ENCODE results near the gene DUS1L. TPM values are rescaled to one million over a fixed set of nuclear protein-coding genes. Genes with fewer than 3 reads are reported as not detected.
A peak's percentile ranks its signal among the peaks of the same experiment; 100 is the strongest.

DUS1L gene
- polyA plus RNA-seq, 1 donor from 2014 or later, result 55.7 TPM

- no peak overlapping the region for H3K4me3 Mint-ChIP-seq
- H3K27ac Mint-ChIP-seq, result no peak overlapping the region
Observed at GRCh38 chr17:82061047-82061925, 4.3 kb downstream of the DUS1L start.

GRCh38 chr17:82060614-82061013 lies 5.0 kb downstream of the DUS1L start:
- no peaks in the 10 kb centered on the region for H3K36me3 Mint-ChIP-seq
- H3K27me3 Mint-ChIP-seq, result no peaks in the 10 kb centered on the region
- H3K4me3 Mint-ChIP-seq, result no peak overlapping the region
- H3K4me1 Mint-ChIP-seq, result peaks cover 0 to 4% (median 0%) of the 10 kb centered on the region in 3 donors
- H3K9me3 Mint-ChIP-seq, result no peaks in the 10 kb centered on the region
- no peak overlapping the region for H3K27ac Mint-ChIP-seq

More at GRCh38 chr17:82061047-82061925, 4.3 kb downstream of the DUS1L start:
- no peaks in the 10 kb centered on the region for H3K36me3 Mint-ChIP-seq
- peaks cover 0 to 6% (median 0%) of the 10 kb centered on the region in 3 donors for H3K4me1 Mint-ChIP-seq
- H3K27me3 Mint-ChIP-seq, result no peaks in the 10 kb centered on the region
- no peaks in the 10 kb centered on the region for H3K9me3 Mint-ChIP-seq

- no peaks in the 10 kb centered on the region for H3K36me3 Mint-ChIP-seq
- no peaks in the 10 kb centered on the region for H3K9me3 Mint-ChIP-seq
- H3K4me1 Mint-ChIP-seq, result peaks cover 0 to 4% (median 0%) of the 10 kb centered on the region in 3 donors
- peak overlapping the region in 1 of 3 donors; percentile 10 for H3K27ac Mint-ChIP-seq
- H3K27me3 Mint-ChIP-seq, result no peaks in the 10 kb centered on the region
- H3K4me3 Mint-ChIP-seq, result peak overlapping the region in 1 of 4 donors; percentile 32
Observed at GRCh38 chr17:82060001-82060380, 5.6 kb downstream of the DUS1L start.

GRCh38 chr17:82059272-82060000 lies 6.2 kb downstream of the DUS1L start:
- Mint-ChIP-seq H3K36me3 (no peaks in the 10 kb centered on the region), H3K27me3 (no peaks in the 10 kb centered on the region), H3K27ac (no peak overlapping the region), H3K4me3 (no peak overlapping the region), H3K9me3 (no peaks in the 10 kb centered on the region), H3K4me1 (peaks cover 0 to 4% (median 1%) of the 10 kb centered on the region in 3 donors)

- no peaks in the 10 kb centered on the region for H3K9me3 Mint-ChIP-seq
- H3K4me1 Mint-ChIP-seq, result peaks cover 0 to 1% (median 0%) of the 10 kb centered on the region in 3 donors
- H3K36me3 Mint-ChIP-seq, result no peaks in the 10 kb centered on the region
- H3K4me3 Mint-ChIP-seq, result no peak overlapping the region
- no peak overlapping the region for H3K27ac Mint-ChIP-seq
- no peaks in the 10 kb centered on the region for H3K27me3 Mint-ChIP-seq
Observed at GRCh38 chr17:82058855-82059249, 6.8 kb downstream of the DUS1L start.

- Mint-ChIP-seq H3K27me3 (no peaks in the 10 kb centered on the region), H3K36me3 (no peaks in the 10 kb centered on the region), H3K4me1 (peaks cover 0 to 1% (median 0%) of the 10 kb centered on the region in 3 donors), H3K4me3 (peak overlapping the region in 1 of 4 donors; percentile 57), H3K27ac (no peak overlapping the region), H3K9me3 (no peaks in the 10 kb centered on the region)
Observed at GRCh38 chr17:82058230-82058854, 7.3 kb downstream of the DUS1L start.

GRCh38 chr17:82056729-82057621 lies 8.6 kb downstream of the DUS1L start:
- Mint-ChIP-seq H3K36me3 (no peaks in the 10 kb centered on the region), H3K9me3 (no peaks in the 10 kb centered on the region), H3K27ac (no peak overlapping the region), H3K4me1 (peaks cover 0 to 5% (median 0%) of the 10 kb centered on the region in 3 donors), H3K4me3 (no peak overlapping the region), H3K27me3 (no peaks in the 10 kb centered on the region)

- Mint-ChIP-seq H3K4me1 (peaks cover 0 to 5% (median 0%) of the 10 kb centered on the region in 3 donors), H3K9me3 (no peaks in the 10 kb centered on the region), H3K27ac (no peak overlapping the region), H3K4me3 (peak overlapping the region in 1 of 4 donors; percentile 17), H3K36me3 (no peaks in the 10 kb centered on the region), H3K27me3 (no peaks in the 10 kb centered on the region)
Observed at GRCh38 chr17:82055965-82056728, 9.5 kb downstream of the DUS1L start.

GRCh38 chr17:82055023-82055964 lies 10.3 kb downstream of the DUS1L start:
- H3K9me3 Mint-ChIP-seq, result no peaks in the 10 kb centered on the region
- H3K4me3 Mint-ChIP-seq, result peak overlapping the region in 1 of 4 donors; percentile 29
- H3K36me3 Mint-ChIP-seq, result no peaks in the 10 kb centered on the region
- peaks cover 0 to 5% (median 3%) of the 10 kb centered on the region in 3 donors for H3K4me1 Mint-ChIP-seq
- no peaks in the 10 kb centered on the region for H3K27me3 Mint-ChIP-seq
- H3K27ac Mint-ChIP-seq, result no peak overlapping the region

GRCh38 chr17:82054351-82055022 lies 11.1 kb downstream of the DUS1L start:
- Mint-ChIP-seq H3K4me1 (peaks cover 0 to 5% (median 3%) of the 10 kb centered on the region in 3 donors), H3K36me3 (no peaks in the 10 kb centered on the region), H3K27ac (no peak overlapping the region), H3K27me3 (no peaks in the 10 kb centered on the region), H3K4me3 (peak overlapping the region in 2 of 4 donors; percentile 54 to 75), H3K9me3 (no peaks in the 10 kb centered on the region)

- Mint-ChIP-seq H3K4me1 (peaks cover 0 to 5% (median 3%) of the 10 kb centered on the region in 3 donors), H3K36me3 (no peaks in the 10 kb centered on the region), H3K4me3 (peak overlapping the region; percentile 75 to 84 (median 79)), H3K27me3 (no peaks in the 10 kb centered on the region), H3K9me3 (no peaks in the 10 kb centered on the region), H3K27ac (peak overlapping the region in 1 of 3 donors; percentile 51)
Observed at GRCh38 chr17:82053556-82054263, 11.9 kb downstream of the DUS1L start.

GRCh38 chr17:82053130-82053529 lies 12.5 kb downstream of the DUS1L start:
- Mint-ChIP-seq H3K4me1 (peaks cover 0 to 5% (median 3%) of the 10 kb centered on the region in 3 donors), H3K27ac (peak overlapping the region in 1 of 3 donors; percentile 51), H3K4me3 (peak overlapping the region; percentile 75 to 84 (median 79)), H3K9me3 (no peaks in the 10 kb centered on the region), H3K36me3 (no peaks in the 10 kb centered on the region), H3K27me3 (no peaks in the 10 kb centered on the region)

Data from IgD-negative memory B cell (primary cell).